Esophagus muscularis mucosa (tissue), 4 donors: Measurements from ENCODE around the gene SUN1.

Experiments
- CTCF ChIP-seq, 3 experiments: fragments of 200-600 bp in 2 of 3; fragments of 450-650 bp in 1 of 3; sonication (generic) in 2 of 3; IDR thresholded peaks; one replicate each; pipeline ENCODE4 v1.5.1; 2017 to 2019; ENCODE audit warnings: antibody characterized with exemption in 3 of 3, mild to moderate bottlenecking in 2 of 3, moderate library complexity in 1 of 3
- EP300 ChIP-seq: sonication (generic); formaldehyde crosslinking; IDR thresholded peaks from one replicate; pipeline ENCODE4 v1.6.1; 2017; ENCODE audit warnings: antibody characterized with exemption
- POLR2AphosphoS5 ChIP-seq, 2 donors: sonication (generic); formaldehyde crosslinking; IDR thresholded peaks; one replicate each; pipeline ENCODE4 v1.6.1; 2017; ENCODE audit warnings: antibody characterized with exemption in 2 of 2

GRCh38 chr7:894164-894867 lies 62.0 kb downstream of the SUN1 start:
- TF ChIP-seq POLR2AphosphoS5 (IDR thresholded peaks at IDR 0.05) (no peak), CTCF (IDR thresholded peaks at IDR 0.05) (no peak), EP300 (no peak)
